IMR-90 (cell line): ENCODE data around the gene RSPH9.

Source experiments
- CEBPB ChIP-seq: IDR thresholded peaks from 2 replicates; pipeline ENCODE4 v1.6.1; 2012; ENCODE audit warnings: low read depth, low read length, improper control_type of control experiment
- CTCF ChIP-seq: conservative IDR thresholded peaks from 2 replicates; pipeline ENCODE4 v1.5.1; 2012; ENCODE audit warnings: mild to moderate bottlenecking, low read depth, low read length, improper control_type of control experiment
- MAFK ChIP-seq: IDR thresholded peaks from 2 replicates; pipeline ENCODE4 v1.6.1; 2012; ENCODE audit warnings: low read depth, low read length, improper control_type of control experiment
- NFE2L2 ChIP-seq: fragments of 150-350 bp; IDR thresholded peaks from 2 replicates; pipeline ENCODE4 v1.6.1; 2016; ENCODE audit warnings: low read depth, mild to moderate bottlenecking, low read length

- TF ChIP-seq CTCF, result no peak
- no peak for TF ChIP-seq CEBPB
- no peak for TF ChIP-seq MAFK
- TF ChIP-seq NFE2L2, result no peak
Measured at GRCh38 chr6:43616725-43617472, 27.9 kb upstream of the RSPH9 start.
